PC-3 (cell line): Measurements from ENCODE around the gene CDH4. TPM values are rescaled to one million over a fixed set of nuclear protein-coding genes. Genes with fewer than 3 reads are reported as not detected.

Experiments used
- ATAC-seq: fragments of 200-7000 bp; cut with Tn5 transposase; 2 replicates; pipeline ENCODE4 v1.9.1; 2020; ENCODE audit warnings: mild to moderate bottlenecking, moderate library complexity
- BruUV-seq: library from RNA; stranded (reverse); fragments of 400-500 nt; replicated peaks from 2 replicates; lab custom pipeline; 2021; lab: Mats Ljungman, UMichigan
- CTCF ChIA-PET: fragments of 300-600 bp; sonication (Branson Sonifier 250); formaldehyde crosslinking; loops from one replicate; lab custom pipeline; 2022; ENCODE audit warnings: antibody characterized with exemption; lab: Charles Lee
- POLR2A ChIA-PET: fragments of 300-600 bp; sonication (Branson Sonifier 250); formaldehyde crosslinking; loops from one replicate; lab custom pipeline; 2022; ENCODE audit warnings: antibody characterized with exemption; ENCODE audit not compliant: unreplicated experiment; lab: Charles Lee
- DNase-seq: peaks from one replicate; pipeline ENCODE4 v3.0.0-alpha.2; 2015
- H2AFZ ChIP-seq: fragments of 300-600 bp; sonication (generic); 2 replicates; pipeline ENCODE4 v1.6.0; 2016; ENCODE audit warnings: antibody characterized with exemption, low read length
- H3F3A ChIP-seq: fragments of 300-600 bp; sonication (generic); one replicate; pipeline ENCODE4 v1.6.0; 2017; ENCODE audit warnings: antibody characterized with exemption, low read length, control low read depth, mild to moderate bottlenecking; ENCODE audit not compliant: unreplicated experiment
- H3K27ac ChIP-seq: fragments of 300-600 bp; sonication (generic); 2 replicates; pipeline ENCODE4 v1.5.1; 2016; ENCODE audit warnings: mild to moderate bottlenecking, low read length
- H3K27me3 ChIP-seq: fragments of 300-600 bp; sonication (generic); 2 replicates; pipeline ENCODE4 v1.6.1; 2016; ENCODE audit warnings: low read length, mixed read lengths
- H3K36me3 ChIP-seq: fragments of 300-600 bp; sonication (generic); 2 replicates; pipeline ENCODE4 v1.6.1; 2016; ENCODE audit warnings: low read depth, mixed run types, low read length, mixed read lengths
- H3K4me1 ChIP-seq: fragments of 300-600 bp; sonication (generic); 2 replicates; pipeline ENCODE4 v1.5.1; 2016; ENCODE audit warnings: low read length; ENCODE audit not compliant: insufficient read depth
- H3K4me2 ChIP-seq: fragments of 300-600 bp; sonication (generic); 2 replicates; pipeline ENCODE4 v1.6.0; 2016; ENCODE audit warnings: low read length
- H3K4me3 ChIP-seq: fragments of 300-600 bp; sonication (generic); 2 replicates; pipeline ENCODE4 v1.5.1; 2016; ENCODE audit warnings: mild to moderate bottlenecking, low read length, mixed read lengths
- H3K79me2 ChIP-seq: fragments of 300-600 bp; sonication (generic); 2 replicates; pipeline ENCODE4 v1.6.1; 2017; ENCODE audit warnings: low read length, mixed read lengths
- H3K9ac ChIP-seq: fragments of 300-600 bp; sonication (generic); 2 replicates; pipeline ENCODE4 v1.6.0; 2016; ENCODE audit warnings: mild to moderate bottlenecking, low read length
- H3K9me2 ChIP-seq: fragments of 300-600 bp; sonication (generic); replicated peaks from 2 replicates; pipeline ENCODE4 v1.6.1; 2016; ENCODE audit warnings: mixed run types, low read length, mixed read lengths
- H3K9me3 ChIP-seq: fragments of 300-600 bp; sonication (generic); 2 replicates; pipeline ENCODE4 v1.6.1; 2016; ENCODE audit warnings: low read length, mixed read lengths
- H4K20me1 ChIP-seq: fragments of 300-600 bp; sonication (generic); 2 replicates; pipeline ENCODE4 v1.6.1; 2016; ENCODE audit warnings: low read length, mixed read lengths
- CTCF ChIP-seq: fragments of 300-600 bp; sonication (generic); conservative IDR thresholded peaks from 2 replicates; pipeline ENCODE4 v1.5.1; 2017; ENCODE audit warnings: antibody characterized with exemption, low read depth, mild to moderate bottlenecking, low read length
- EZH2 ChIP-seq: fragments of 300-600 bp; sonication (generic); IDR thresholded peaks from one replicate; pipeline ENCODE4 v1.6.1; 2017; ENCODE audit warnings: antibody characterized with exemption, mild to moderate bottlenecking, low read length; ENCODE audit not compliant: unreplicated experiment
- EZH2phosphoT487 ChIP-seq: fragments of 300-600 bp; sonication (generic); IDR thresholded peaks from 2 replicates; pipeline ENCODE4 v1.6.1; 2018; ENCODE audit warnings: mild to moderate bottlenecking, antibody characterized with exemption, low read length, borderline replicate concordance
- intact Hi-C: fragments of 100-400 bp; cut with micrococcal nuclease; formaldehyde crosslinking; loops from 2 replicates; pipeline ENCODE4 v1.9.0; 2023
- total RNA-seq: library from RNA; depleted of rRNA; stranded (reverse); fragments of >200 nt; gene quantifications from 2 replicates; pipeline ENCODE4 v1.2.3, GENCODE V29; 2014

Gene CDH4
- total RNA-seq, 1 experiment from 2014 or later: not detected

DNA sequence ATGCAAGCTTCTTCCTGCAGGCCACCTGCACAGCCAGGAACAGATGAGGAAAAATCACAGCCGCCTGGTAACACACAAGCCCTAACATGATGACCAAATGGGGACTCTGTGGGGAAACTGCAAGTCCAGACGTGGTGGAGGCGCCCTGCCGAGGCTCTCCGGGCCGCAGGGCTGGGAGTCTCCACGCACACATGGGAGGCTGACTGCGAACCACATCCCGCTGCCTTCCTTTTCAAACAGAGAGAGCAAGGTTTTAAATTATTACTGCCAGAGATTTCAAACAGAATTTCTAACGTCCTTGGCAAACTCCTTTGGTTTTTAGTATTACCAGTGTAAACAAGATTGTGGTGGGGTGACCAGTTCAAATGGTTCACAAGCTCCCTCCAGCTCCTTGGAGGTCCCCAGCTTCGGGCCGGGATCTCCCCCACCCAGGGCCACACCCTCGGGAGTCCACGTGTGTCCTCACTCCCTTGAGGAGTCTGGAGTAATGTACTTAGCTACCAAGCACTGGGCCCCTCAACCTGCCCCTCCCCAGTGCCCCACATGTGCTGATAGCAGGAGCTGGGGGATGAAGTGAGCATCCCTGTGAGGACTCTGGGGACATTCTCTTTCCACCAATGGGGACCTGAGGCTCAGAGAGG, 560.9 kb downstream of the CDH4 start:
- no peaks in the 10 kb centered on the region for H3F3A ChIP-seq
- no peak overlapping the region for H3K9ac ChIP-seq
- ChIA-PET CTCF (no interaction called here), POLR2A (no interaction called here)
- no peak overlapping the region for H3K4me3 ChIP-seq
- TF ChIP-seq EZH2: no peak
- TF ChIP-seq CTCF: no peak
- no peak for TF ChIP-seq EZH2phosphoT487
- DNase-seq: no peak
- no peaks in the 10 kb centered on the region for H3K9me2 ChIP-seq
- peaks cover 97% of the 10 kb centered on the region for H3K27me3 ChIP-seq
- no peaks in the 10 kb centered on the region for H4K20me1 ChIP-seq
- no peak overlapping the region for H3K4me2 ChIP-seq
- no peaks in the 10 kb centered on the region for H3K36me3 ChIP-seq
- H2AFZ ChIP-seq: no peak overlapping the region
- intact Hi-C loops: no loop called here
- no peaks in the 10 kb centered on the region for H3K79me2 ChIP-seq
- no peaks in the 10 kb centered on the region for H3K9me3 ChIP-seq
- BruUV-seq: no TSS peak
- H3K27ac ChIP-seq: no peak overlapping the region
- no peak for ATAC-seq
- no peaks in the 10 kb centered on the region for H3K4me1 ChIP-seq

DNA sequence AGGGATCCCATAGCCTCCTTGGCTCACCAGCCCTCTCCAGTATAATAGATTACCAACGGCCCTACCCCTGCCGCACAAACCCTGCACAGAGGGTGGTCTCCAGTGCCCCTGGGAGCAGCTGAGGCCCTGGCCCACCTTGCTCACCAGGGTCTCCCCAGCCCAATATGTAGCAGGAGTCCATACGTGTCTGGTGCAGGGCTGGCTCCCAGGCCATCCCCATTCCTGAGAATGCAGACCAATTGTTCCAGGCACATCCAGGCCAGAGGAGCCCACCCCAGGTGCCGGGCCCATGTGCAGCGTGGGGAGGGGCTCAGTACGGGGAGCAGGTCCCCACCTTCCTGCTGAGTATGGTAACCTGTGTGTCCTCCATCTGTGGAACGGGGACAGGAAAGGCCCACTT, 561.7 kb downstream of the CDH4 start:
- intact Hi-C loops: no loop called here
- Histone ChIP-seq H3K4me3 (no peak overlapping the region), H3F3A (no peaks in the 10 kb centered on the region), H3K4me2 (no peak overlapping the region), H3K27me3 (peaks cover 98% of the 10 kb centered on the region), H2AFZ (no peak overlapping the region), H3K4me1 (no peaks in the 10 kb centered on the region), H3K36me3 (no peaks in the 10 kb centered on the region), H3K9ac (no peak overlapping the region), H3K9me2 (no peaks in the 10 kb centered on the region), H4K20me1 (no peaks in the 10 kb centered on the region), H3K79me2 (no peaks in the 10 kb centered on the region), H3K9me3 (no peaks in the 10 kb centered on the region), H3K27ac (no peak overlapping the region)
- DNase-seq: no peak
- CTCF ChIA-PET: no interaction called here
- TF ChIP-seq CTCF (no peak), EZH2phosphoT487 (no peak), EZH2 (no peak)
- ATAC-seq: no peak
- no TSS peak for BruUV-seq
- POLR2A ChIA-PET: no interaction called here

- Histone ChIP-seq H4K20me1 (no peaks in the 10 kb centered on the region), H3K9me3 (no peaks in the 10 kb centered on the region), H3K9ac (no peak overlapping the region), H3K4me2 (no peak overlapping the region), H3K79me2 (no peaks in the 10 kb centered on the region), H3K4me1 (no peaks in the 10 kb centered on the region), H3K36me3 (no peaks in the 10 kb centered on the region), H3F3A (no peaks in the 10 kb centered on the region), H3K27me3 (peaks cover 98% of the 10 kb centered on the region), H3K27ac (no peak overlapping the region), H2AFZ (no peak overlapping the region), H3K9me2 (no peaks in the 10 kb centered on the region), H3K4me3 (no peak overlapping the region)
- ChIA-PET POLR2A (interaction anchor here (0.6 kb wide), 1 partner anchor 20 kb away, joined by 3 read pairs; no protein-coding TSS in a partner anchor), CTCF (no interaction called here)
- DNase-seq (no peak), ATAC-seq (no peak)
- intact Hi-C loops: no loop called here
- BruUV-seq: no TSS peak
- TF ChIP-seq EZH2phosphoT487 (no peak), CTCF (no peak), EZH2 (no peak)
Measured at GRCh38 chr20:61814244-61814643, 562.2 kb downstream of the CDH4 start.
